Cerebellar nuclear complex (tissue), 1 donor: ENCODE results near the gene ACR.

ENCODE experiments used
- DNase-seq, 2 experiments: peaks; one replicate each; lab custom pipeline; 2025; lab: John Stamatoyannopoulos, UW

ACR gene

DNA sequence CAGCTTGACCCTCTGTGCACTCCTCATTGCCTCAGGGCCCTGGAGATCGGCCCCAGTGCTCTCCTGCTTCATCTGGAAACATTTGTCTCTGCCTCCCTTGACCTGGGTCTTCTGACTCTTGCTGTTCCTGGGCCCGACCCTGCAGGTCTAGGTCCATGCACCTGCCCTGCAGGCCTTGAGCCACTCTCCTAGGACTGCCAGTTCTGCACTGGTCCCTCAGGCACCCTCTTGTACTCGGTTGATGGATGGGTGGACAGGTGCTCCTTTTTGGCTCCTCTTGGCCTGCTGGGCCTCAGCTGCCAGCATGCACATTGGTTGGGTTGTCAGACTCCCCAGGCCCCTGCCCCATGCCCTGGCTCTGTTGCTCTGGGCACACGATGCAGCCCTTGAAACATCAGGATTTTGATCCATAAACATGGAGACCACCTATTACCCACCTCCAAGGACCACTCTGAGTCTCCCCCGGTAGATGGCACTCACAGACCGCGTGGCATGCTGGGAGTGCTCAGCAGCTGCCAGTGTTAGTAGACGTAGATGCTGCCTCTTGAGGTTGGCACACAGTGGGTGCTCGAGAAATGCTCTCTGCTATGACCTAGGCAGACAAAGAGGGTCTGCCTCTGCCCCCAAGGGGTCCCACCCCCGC is 20.2 kb upstream of the ACR start:
- DNase-seq, result peak in 1 of 2 experiments; percentile 32

GRCh38 chr22:50718352-50718709 is 19.7 kb upstream of the ACR start:
- DNase-seq, result no peak

GRCh38 chr22:50719814-50720300 is 18.1 kb upstream of the ACR start:
- no peak for DNase-seq

DNA sequence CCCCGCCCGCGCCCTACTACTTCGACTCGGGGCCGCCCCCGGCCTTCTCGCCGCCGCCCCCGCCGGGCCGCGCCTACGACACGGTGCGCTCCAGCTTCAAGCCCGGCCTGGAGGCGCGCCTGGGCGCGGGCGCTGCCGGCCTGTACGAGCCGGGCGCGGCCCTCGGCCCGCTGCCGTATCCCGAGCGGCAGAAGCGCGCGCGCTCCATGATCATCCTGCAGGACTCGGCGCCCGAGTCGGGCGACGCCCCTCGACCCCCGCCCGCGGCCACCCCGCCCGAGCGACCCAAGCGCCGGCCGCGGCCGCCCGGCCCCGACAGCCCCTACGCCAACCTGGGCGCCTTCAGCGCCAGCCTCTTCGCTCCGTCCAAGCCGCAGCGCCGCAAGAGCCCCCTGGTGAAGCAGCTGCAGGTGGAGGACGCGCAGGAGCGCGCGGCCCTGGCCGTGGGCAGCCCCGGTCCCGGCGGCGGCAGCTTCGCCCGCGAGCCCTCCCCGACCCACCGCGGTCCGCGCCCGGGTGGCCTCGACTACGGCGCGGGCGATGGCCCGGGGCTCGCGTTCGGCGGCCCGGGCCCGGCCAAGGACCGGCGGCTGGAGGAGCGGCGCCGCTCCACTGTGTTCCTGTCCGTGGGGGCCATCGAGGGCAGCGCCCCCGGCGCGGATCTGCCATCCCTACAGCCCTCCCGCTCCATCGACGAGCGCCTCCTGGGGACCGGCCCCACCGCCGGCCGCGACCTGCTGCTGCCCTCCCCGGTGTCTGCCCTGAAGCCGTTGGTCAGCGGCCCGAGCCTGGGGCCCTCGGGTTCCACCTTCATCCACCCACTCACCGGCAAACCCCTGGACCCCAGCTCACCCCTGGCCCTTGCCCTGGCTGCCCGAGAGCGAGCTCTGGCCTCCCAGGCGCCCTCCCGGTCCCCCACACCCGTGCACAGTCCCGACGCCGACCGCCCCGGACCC is 17.4 kb upstream of the ACR start:
- no peak for DNase-seq

- no peak for DNase-seq
Observed at GRCh38 chr22:50721257-50721844, 16.7 kb upstream of the ACR start.

GRCh38 chr22:50722048-50722701 is 15.8 kb upstream of the ACR start:
- no peak for DNase-seq

GRCh38 chr22:50722716-50723428 is 15.1 kb upstream of the ACR start:
- no peak for DNase-seq

GRCh38 chr22:50723991-50724390 is 14.0 kb upstream of the ACR start:
- DNase-seq, result no peak

- no peak for DNase-seq
Observed at GRCh38 chr22:50724616-50725015, 13.4 kb upstream of the ACR start.

DNA sequence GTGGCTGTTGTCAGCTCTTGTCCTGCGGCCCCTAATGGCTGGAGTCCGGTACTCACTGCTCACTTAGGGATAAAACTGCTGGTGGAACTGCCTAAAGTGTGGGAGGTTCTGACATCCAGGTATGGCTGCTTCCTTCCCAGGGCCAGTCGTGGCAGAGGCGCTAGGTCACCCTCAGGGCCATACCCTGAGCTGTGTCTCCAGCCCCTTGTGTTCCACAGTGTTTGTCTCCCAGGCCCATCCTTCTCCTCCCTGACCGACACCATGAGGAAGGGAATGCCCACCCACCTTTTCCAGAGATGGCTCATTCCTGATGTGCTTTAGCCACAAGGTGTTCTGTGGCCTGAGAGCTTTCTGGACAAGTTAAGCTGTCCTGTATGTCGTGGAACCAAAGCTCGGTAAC is 12.4 kb upstream of the ACR start:
- DNase-seq, result no peak

DNA sequence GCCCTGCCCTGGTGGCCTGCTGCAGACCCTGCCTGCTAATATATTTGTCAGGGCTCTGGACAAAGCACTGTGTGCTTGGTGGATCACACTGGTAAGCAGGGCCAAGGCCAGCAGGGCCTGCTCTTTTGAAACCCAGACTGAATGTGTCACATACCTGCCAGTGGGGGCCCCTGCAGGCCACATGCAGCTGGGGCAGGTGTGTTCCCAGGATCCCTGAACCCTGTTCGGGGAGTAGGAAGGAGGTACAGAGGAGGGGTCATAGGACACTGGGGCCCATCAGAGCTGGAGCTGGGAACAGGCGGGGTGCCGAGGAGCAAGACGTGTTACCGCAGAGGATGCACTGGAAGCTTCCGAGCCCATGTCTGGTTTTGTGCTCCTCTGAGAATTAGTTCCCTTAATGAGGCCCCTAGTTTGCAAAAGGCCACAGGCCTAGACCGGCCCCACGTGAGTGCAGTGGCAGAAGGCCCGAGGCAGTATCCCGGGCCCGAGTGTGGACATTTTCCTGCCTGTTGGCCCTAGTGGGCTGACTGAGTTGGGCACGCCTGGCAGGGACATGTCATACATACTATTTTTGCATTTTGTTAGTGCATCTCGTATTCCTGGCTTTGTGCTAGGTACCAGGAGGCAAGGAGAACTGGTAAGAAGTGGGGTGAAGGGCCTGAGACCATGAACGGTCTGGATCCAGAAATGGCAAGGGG is 11.2 kb upstream of the ACR start:
- DNase-seq, result no peak

DNA sequence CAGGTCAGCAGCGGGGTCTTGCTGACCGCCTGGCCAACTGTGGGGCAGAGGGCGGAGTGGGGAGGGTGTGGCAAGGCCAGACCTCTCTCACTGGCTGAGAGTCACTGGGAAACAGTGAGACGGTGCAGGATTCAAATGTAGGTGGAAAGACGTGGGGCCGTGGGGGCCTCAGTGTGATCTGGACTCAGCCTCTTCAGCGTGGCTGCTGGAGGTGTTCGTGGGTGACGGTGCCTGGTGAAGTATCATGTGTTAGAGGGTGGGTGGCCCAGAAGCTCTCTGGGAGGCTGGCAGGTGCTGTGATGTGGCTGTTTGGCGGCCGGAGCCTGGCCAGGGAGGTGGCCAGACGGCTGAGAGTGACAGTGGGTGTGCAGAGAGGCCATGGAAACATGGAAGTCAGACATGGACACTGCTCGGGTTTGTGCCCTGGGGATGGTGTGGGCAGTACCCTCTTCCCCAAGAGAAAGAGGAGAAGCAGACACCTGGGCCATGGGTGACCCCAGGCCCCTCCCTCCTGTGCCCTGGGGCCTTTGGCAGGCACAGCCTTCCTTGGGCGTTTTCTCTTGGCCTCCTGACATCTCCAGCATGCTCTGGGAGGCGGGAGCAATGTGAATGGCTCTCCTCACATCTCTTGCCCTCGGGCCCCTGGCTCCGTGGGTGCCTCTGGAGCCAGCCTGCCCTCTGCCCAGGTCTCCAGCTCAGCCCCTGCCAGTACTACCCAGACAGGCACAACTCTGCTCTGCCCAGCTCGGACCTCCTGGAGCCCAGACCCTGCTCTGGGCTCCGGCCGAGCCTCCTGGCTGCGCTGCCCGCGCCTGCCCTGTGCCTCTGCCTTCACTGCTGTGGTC is 10.1 kb upstream of the ACR start:
- DNase-seq, result no peak

- no peak for DNase-seq
Observed at GRCh38 chr22:50728523-50728931, 9.5 kb upstream of the ACR start.

GRCh38 chr22:50729391-50730012 is 8.5 kb upstream of the ACR start:
- DNase-seq, result no peak

DNA sequence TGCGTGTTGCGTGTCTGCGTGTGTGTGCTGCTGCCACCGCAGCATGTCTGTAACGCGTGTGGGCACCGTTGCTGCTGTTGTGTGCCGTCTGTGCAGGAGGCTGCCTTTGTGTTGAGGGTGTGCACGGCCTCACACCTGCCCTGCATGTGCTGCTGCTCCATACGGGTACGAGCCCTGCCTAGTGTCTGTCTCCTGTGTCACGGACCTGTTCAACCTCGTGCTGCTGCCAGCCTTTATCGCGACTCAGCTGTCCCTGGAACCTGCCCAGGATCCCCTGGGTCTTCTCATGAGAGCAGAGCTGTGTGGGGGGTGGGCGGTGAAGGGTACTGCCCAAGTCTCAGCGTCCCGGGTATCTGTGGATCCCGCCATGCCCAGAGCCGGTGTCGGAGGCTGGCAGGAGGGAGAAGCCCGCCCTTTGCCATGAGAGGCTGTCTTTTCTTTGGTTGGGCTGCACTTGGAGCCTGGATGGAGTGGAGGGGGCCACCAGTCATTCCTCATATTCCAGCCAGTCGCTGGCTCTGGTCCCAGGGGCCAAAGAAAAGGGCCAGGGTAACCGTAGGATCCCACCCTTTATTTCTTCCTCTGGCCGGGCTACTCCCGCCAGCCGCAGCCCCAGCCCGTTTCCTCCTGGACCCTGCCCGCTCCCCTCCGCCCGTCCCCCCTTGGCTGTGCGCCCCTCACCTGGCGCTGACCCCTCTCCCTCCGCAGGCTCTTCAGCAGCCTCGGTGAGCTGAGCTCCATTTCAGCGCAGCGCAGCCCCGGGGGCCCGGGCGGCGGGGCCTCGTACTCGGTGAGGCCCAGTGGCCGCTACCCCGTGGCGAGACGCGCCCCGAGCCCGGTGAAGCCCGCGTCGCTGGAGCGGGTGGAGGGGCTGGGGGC is 7.8 kb upstream of the ACR start:
- no peak for DNase-seq

GRCh38 chr22:50730941-50731661 is 6.9 kb upstream of the ACR start:
- DNase-seq, result no peak

- DNase-seq, result no peak
Observed at GRCh38 chr22:50731811-50732624, 6.0 kb upstream of the ACR start.
